Spleen (tissue), 7 donors: ENCODE measurements around the gene PLXNA2.

Experiments used
- POLR2AphosphoS5 ChIP-seq, 3 donors: sonication (generic); formaldehyde crosslinking; IDR thresholded peaks; one replicate each; pipeline ENCODE4 v1.5.1; 2017; ENCODE audit warnings: antibody characterized with exemption in 3 of 3
- TF ChIP-seq, protein P1 (sequence below), 11 experiments: fragments of 200-600 bp in 7 of 11; fragments of 450-650 bp in 4 of 11; sonication (generic) in 4 of 11; IDR thresholded peaks in 8 of 11; conservative IDR thresholded peaks in 3 of 11; 1 replicate in 7 of 11; 2 replicates in 4 of 11; pipeline versions ENCODE4 v1.4.0 to v1.8.0; 2016 to 2021; ENCODE audit warnings: antibody characterized with exemption in 11 of 11, inconsistent platforms in 4 of 11, mild to moderate bottlenecking in 1 of 11
- donor health status: DM: no; HTN: no; CAD: no; lungs with moderate emphysema.
- donor health status: DM: no; HTN: no; CAD: no.
- donor health status: DM: no; HTN: no; CAD: no.

DNA sequence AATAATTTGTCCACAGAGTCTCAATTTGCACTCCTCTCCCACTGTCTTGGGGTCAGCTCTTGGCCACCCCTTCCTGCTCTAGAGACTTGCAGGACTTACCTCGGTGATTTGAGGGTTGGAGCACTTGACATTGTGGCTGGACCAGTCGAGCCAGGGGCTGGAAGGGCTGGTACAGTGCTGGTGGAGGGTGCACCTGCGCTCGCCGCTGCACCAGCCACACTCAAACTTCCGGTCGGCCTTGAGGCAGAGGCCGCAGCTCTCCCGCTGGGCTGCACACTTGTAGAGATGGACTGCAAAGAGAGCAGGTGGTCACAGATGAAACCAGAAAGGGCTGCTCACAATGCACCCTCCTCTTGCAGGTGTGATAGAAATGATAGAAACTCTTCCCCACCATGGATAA lies 165.0 kb downstream of the PLXNA2 start:
- TF ChIP-seq, protein P1, sequence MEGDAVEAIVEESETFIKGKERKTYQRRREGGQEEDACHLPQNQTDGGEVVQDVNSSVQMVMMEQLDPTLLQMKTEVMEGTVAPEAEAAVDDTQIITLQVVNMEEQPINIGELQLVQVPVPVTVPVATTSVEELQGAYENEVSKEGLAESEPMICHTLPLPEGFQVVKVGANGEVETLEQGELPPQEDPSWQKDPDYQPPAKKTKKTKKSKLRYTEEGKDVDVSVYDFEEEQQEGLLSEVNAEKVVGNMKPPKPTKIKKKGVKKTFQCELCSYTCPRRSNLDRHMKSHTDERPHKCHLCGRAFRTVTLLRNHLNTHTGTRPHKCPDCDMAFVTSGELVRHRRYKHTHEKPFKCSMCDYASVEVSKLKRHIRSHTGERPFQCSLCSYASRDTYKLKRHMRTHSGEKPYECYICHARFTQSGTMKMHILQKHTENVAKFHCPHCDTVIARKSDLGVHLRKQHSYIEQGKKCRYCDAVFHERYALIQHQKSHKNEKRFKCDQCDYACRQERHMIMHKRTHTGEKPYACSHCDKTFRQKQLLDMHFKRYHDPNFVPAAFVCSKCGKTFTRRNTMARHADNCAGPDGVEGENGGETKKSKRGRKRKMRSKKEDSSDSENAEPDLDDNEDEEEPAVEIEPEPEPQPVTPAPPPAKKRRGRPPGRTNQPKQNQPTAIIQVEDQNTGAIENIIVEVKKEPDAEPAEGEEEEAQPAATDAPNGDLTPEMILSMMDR (IDR thresholded peaks at IDR 0.05 in 8 of 11, conservative IDR thresholded peaks at IDR 0.05 in 3 of 11), result no peak
- TF ChIP-seq POLR2AphosphoS5 (IDR thresholded peaks at IDR 0.05), result no peak
